ENCODE data around the gene AP2B1.

- TF ChIP-seq, protein P1, sequence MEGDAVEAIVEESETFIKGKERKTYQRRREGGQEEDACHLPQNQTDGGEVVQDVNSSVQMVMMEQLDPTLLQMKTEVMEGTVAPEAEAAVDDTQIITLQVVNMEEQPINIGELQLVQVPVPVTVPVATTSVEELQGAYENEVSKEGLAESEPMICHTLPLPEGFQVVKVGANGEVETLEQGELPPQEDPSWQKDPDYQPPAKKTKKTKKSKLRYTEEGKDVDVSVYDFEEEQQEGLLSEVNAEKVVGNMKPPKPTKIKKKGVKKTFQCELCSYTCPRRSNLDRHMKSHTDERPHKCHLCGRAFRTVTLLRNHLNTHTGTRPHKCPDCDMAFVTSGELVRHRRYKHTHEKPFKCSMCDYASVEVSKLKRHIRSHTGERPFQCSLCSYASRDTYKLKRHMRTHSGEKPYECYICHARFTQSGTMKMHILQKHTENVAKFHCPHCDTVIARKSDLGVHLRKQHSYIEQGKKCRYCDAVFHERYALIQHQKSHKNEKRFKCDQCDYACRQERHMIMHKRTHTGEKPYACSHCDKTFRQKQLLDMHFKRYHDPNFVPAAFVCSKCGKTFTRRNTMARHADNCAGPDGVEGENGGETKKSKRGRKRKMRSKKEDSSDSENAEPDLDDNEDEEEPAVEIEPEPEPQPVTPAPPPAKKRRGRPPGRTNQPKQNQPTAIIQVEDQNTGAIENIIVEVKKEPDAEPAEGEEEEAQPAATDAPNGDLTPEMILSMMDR (IDR thresholded peaks at IDR 0.05), result no peak
- no peak for TF ChIP-seq POLR2A (IDR thresholded peaks at IDR 0.05)
Observed at GRCh38 chr17:35605678-35606077, 18.6 kb downstream of the AP2B1 start.

Data from adrenal gland (tissue), 5 donors.